Measurements from ENCODE around the gene ZFYVE27.
A peak's percentile ranks its signal among the peaks of the same experiment; 100 is the strongest.

ZFYVE27 gene

GRCh38 chr10:97708976-97709946 is 27.7 kb upstream of the ZFYVE27 start:
- Mint-ChIP-seq H3K9me3 (no peaks in the 10 kb centered on the region), H3K27me3 (ENCODE audit: low read depth) (peaks cover 20% of the 10 kb centered on the region), H3K4me1 (ENCODE audit: low read depth) (peaks cover 5% of the 10 kb centered on the region), H3K4me3 (no peak overlapping the region), H3K27ac (no peak overlapping the region), H3K36me3 (ENCODE audit: low read depth) (no peaks in the 10 kb centered on the region)
- no peak for DNase-seq (ENCODE audit: low spot score)

GRCh38 chr10:97711640-97712572 is 25.0 kb upstream of the ZFYVE27 start:
- H3K27ac Mint-ChIP-seq, result peak overlapping the region; percentile 22
- DNase-seq (ENCODE audit: low spot score), result no peak
- no peaks in the 10 kb centered on the region for H3K36me3 Mint-ChIP-seq (ENCODE audit: low read depth)
- H3K9me3 Mint-ChIP-seq, result no peaks in the 10 kb centered on the region
- peak overlapping the region; percentile 38 for H3K4me3 Mint-ChIP-seq
- H3K27me3 Mint-ChIP-seq (ENCODE audit: low read depth), result peaks cover 31% of the 10 kb centered on the region
- H3K4me1 Mint-ChIP-seq (ENCODE audit: low read depth), result peaks cover 7% of the 10 kb centered on the region

GRCh38 chr10:97713339-97713825 is 23.5 kb upstream of the ZFYVE27 start, which contains the start of gene MARVELD1:
Gene MARVELD1 (plus strand): TSS chr10:97713730. CDS start chr10:97713877, 147 bp downstream.
- H3K27ac Mint-ChIP-seq, result peak within 1 kb of the TSS; percentile 91
- no peak for DNase-seq (ENCODE audit: low spot score)
- no peaks in the 10 kb centered on the region for H3K9me3 Mint-ChIP-seq
- H3K4me1 Mint-ChIP-seq (ENCODE audit: low read depth), result peaks cover 7% of the 10 kb centered on the region
- no peaks in the 10 kb centered on the region for H3K36me3 Mint-ChIP-seq (ENCODE audit: low read depth)
- peaks cover 29% of the 10 kb centered on the region for H3K27me3 Mint-ChIP-seq (ENCODE audit: low read depth)
- H3K4me3 Mint-ChIP-seq, result peak within 1 kb of the TSS; percentile 97

- peaks cover 7% of the 10 kb centered on the region for H3K4me1 Mint-ChIP-seq (ENCODE audit: low read depth)
- H3K27ac Mint-ChIP-seq, result peak overlapping the region; percentile 91
- no peaks in the 10 kb centered on the region for H3K9me3 Mint-ChIP-seq
- DNase-seq (ENCODE audit: low spot score), result peak; percentile 60
- H3K27me3 Mint-ChIP-seq (ENCODE audit: low read depth), result peaks cover 28% of the 10 kb centered on the region
- H3K4me3 Mint-ChIP-seq, result peak overlapping the region; percentile 97
- no peaks in the 10 kb centered on the region for H3K36me3 Mint-ChIP-seq (ENCODE audit: low read depth)
Measured at GRCh38 chr10:97713826-97714400, 23.0 kb upstream of the ZFYVE27 start.

GRCh38 chr10:97714401-97715258 is 22.3 kb upstream of the ZFYVE27 start:
- no peak for DNase-seq (ENCODE audit: low spot score)
- Mint-ChIP-seq H3K4me3 (peak overlapping the region; percentile 97), H3K27me3 (ENCODE audit: low read depth) (peaks cover 23% of the 10 kb centered on the region), H3K9me3 (no peaks in the 10 kb centered on the region), H3K27ac (no peak overlapping the region), H3K4me1 (ENCODE audit: low read depth) (peaks cover 5% of the 10 kb centered on the region), H3K36me3 (ENCODE audit: low read depth) (no peaks in the 10 kb centered on the region)

GRCh38 chr10:97715259-97715874 is 21.6 kb upstream of the ZFYVE27 start:
- H3K9me3 Mint-ChIP-seq, result no peaks in the 10 kb centered on the region
- H3K4me1 Mint-ChIP-seq (ENCODE audit: low read depth), result peaks cover 5% of the 10 kb centered on the region
- H3K36me3 Mint-ChIP-seq (ENCODE audit: low read depth), result no peaks in the 10 kb centered on the region
- peak overlapping the region; percentile 97 for H3K4me3 Mint-ChIP-seq
- no peak for DNase-seq (ENCODE audit: low spot score)
- no peak overlapping the region for H3K27ac Mint-ChIP-seq
- peaks cover 21% of the 10 kb centered on the region for H3K27me3 Mint-ChIP-seq (ENCODE audit: low read depth)

GRCh38 chr10:97717627-97718026 is 19.3 kb upstream of the ZFYVE27 start:
- Mint-ChIP-seq H3K4me1 (ENCODE audit: low read depth) (peaks cover 10% of the 10 kb centered on the region), H3K9me3 (no peaks in the 10 kb centered on the region), H3K4me3 (no peak overlapping the region), H3K27ac (no peak overlapping the region), H3K36me3 (ENCODE audit: low read depth) (no peaks in the 10 kb centered on the region), H3K27me3 (ENCODE audit: low read depth) (peaks cover 18% of the 10 kb centered on the region)
- DNase-seq (ENCODE audit: low spot score), result no peak

- Mint-ChIP-seq H3K4me1 (ENCODE audit: low read depth) (peaks cover 7% of the 10 kb centered on the region), H3K4me3 (no peak overlapping the region), H3K27ac (no peak overlapping the region), H3K36me3 (ENCODE audit: low read depth) (no peaks in the 10 kb centered on the region), H3K9me3 (no peaks in the 10 kb centered on the region), H3K27me3 (ENCODE audit: low read depth) (peaks cover 13% of the 10 kb centered on the region)
- DNase-seq (ENCODE audit: low spot score), result no peak
Measured at GRCh38 chr10:97718178-97718577, 18.8 kb upstream of the ZFYVE27 start.

GRCh38 chr10:97718659-97719142 is 18.2 kb upstream of the ZFYVE27 start:
- DNase-seq (ENCODE audit: low spot score), result no peak
- Mint-ChIP-seq H3K4me3 (no peak overlapping the region), H3K4me1 (ENCODE audit: low read depth) (peaks cover 7% of the 10 kb centered on the region), H3K27ac (no peak overlapping the region), H3K36me3 (ENCODE audit: low read depth) (no peaks in the 10 kb centered on the region), H3K27me3 (ENCODE audit: low read depth) (peaks cover 13% of the 10 kb centered on the region), H3K9me3 (no peaks in the 10 kb centered on the region)

- Mint-ChIP-seq H3K36me3 (ENCODE audit: low read depth) (no peaks in the 10 kb centered on the region), H3K4me3 (no peak overlapping the region), H3K27ac (no peak overlapping the region), H3K27me3 (ENCODE audit: low read depth) (peaks cover 11% of the 10 kb centered on the region), H3K4me1 (ENCODE audit: low read depth) (peaks cover 5% of the 10 kb centered on the region), H3K9me3 (no peaks in the 10 kb centered on the region)
- DNase-seq (ENCODE audit: low spot score), result no peak
Measured at GRCh38 chr10:97719602-97720001, 17.3 kb upstream of the ZFYVE27 start.

- no peaks in the 10 kb centered on the region for H3K36me3 Mint-ChIP-seq (ENCODE audit: low read depth)
- peaks cover 4% of the 10 kb centered on the region for H3K4me1 Mint-ChIP-seq (ENCODE audit: low read depth)
- H3K9me3 Mint-ChIP-seq, result no peaks in the 10 kb centered on the region
- H3K4me3 Mint-ChIP-seq, result no peak overlapping the region
- no peak overlapping the region for H3K27ac Mint-ChIP-seq
- H3K27me3 Mint-ChIP-seq (ENCODE audit: low read depth), result peaks cover 3% of the 10 kb centered on the region
- DNase-seq (ENCODE audit: low spot score), result no peak
Measured at GRCh38 chr10:97721871-97722780, 14.8 kb upstream of the ZFYVE27 start.

- Mint-ChIP-seq H3K4me1 (ENCODE audit: low read depth) (peaks cover 4% of the 10 kb centered on the region), H3K9me3 (no peaks in the 10 kb centered on the region), H3K27ac (no peak overlapping the region), H3K27me3 (ENCODE audit: low read depth) (peaks cover 3% of the 10 kb centered on the region), H3K36me3 (ENCODE audit: low read depth) (no peaks in the 10 kb centered on the region), H3K4me3 (no peak overlapping the region)
- DNase-seq (ENCODE audit: low spot score), result no peak
Measured at GRCh38 chr10:97723001-97723400, 13.9 kb upstream of the ZFYVE27 start.

All from T-helper 2 cell treated with Interferon-gamma antibody and Interleukin-4, amounts not matched to agents 5 μg/mL and 100 μg/mL, for 36 hours (primary cell).